RWPE2 (cell line): ENCODE results near the gene VN1R5.

Experiments used
- ATAC-seq: fragments of 200-7000 bp; cut with Tn5 transposase; 3 replicates; pipeline ENCODE4 v1.9.1; 2021; ENCODE audit warnings: low read depth
- DNase-seq: peaks from one replicate; pipeline ENCODE4 v3.0.0-alpha.2; 2020; ENCODE audit warnings: low spot score
- H3K27ac ChIP-seq: fragments of 450-650 bp; 2 replicates; pipeline ENCODE4 v1.5.1; 2017; ENCODE audit warnings: mild to moderate bottlenecking; ENCODE audit not compliant: poor library complexity, severe bottlenecking
- H3K27me3 ChIP-seq: fragments of 250-450 bp; sonication (Bioruptor Pico); 2 replicates; pipeline ENCODE4 v1.5.1; 2021; ENCODE audit warnings: mild to moderate bottlenecking, moderate library complexity; ENCODE audit not compliant: insufficient read depth, poor library complexity, severe bottlenecking
- H3K36me3 ChIP-seq: fragments of 250-450 bp; sonication (Bioruptor Pico); 2 replicates; pipeline ENCODE4 v1.5.1; 2020; ENCODE audit warnings: low read depth, mild to moderate bottlenecking, moderate library complexity
- H3K4me1 ChIP-seq: fragments of 250-450 bp; sonication (Bioruptor Pico); 2 replicates; pipeline ENCODE4 v1.5.1; 2021; ENCODE audit warnings: mild to moderate bottlenecking, moderate library complexity; ENCODE audit not compliant: insufficient read depth, poor library complexity, severe bottlenecking
- H3K4me3 ChIP-seq: fragments of 250-450 bp; sonication (Bioruptor Pico); 2 replicates; pipeline ENCODE4 v1.5.1; 2021; ENCODE audit warnings: mild to moderate bottlenecking, moderate library complexity; ENCODE audit not compliant: severe bottlenecking
- H3K9me3 ChIP-seq: fragments of 250-450 bp; sonication (Bioruptor Pico); 2 replicates; pipeline ENCODE4 v1.5.1; 2021; ENCODE audit warnings: mild to moderate bottlenecking, moderate library complexity; ENCODE audit not compliant: severe bottlenecking
- CTCF ChIP-seq: fragments of 450-650 bp; IDR thresholded peaks from one replicate; pipeline ENCODE4 v1.5.1; 2017; ENCODE audit warnings: mild to moderate bottlenecking, moderate library complexity; ENCODE audit not compliant: poor library complexity, severe bottlenecking

Gene VN1R5

DNA sequence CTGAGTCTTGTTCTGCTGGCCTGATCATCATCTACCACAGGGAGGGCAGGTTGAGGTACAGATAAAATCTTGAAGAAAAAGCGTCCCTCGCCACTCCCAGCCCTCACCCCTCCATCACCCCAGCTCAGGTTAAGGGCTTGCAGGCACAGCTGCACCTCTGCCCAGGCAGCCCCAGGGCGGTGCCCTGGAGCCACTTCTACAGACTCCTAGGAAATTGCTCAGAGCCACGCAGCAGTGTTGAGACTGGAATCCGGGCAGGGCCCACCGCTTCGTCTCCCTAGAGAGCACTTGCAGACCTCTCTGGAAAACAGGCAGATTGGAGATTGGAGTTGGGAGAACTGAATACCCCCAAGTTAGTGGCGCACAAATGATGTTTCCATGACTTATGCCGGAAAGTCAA is 35.3 kb downstream of the VN1R5 start:
- no peak for ATAC-seq
- Histone ChIP-seq H3K4me1 (no peaks in the 10 kb centered on the region), H3K27me3 (no peaks in the 10 kb centered on the region), H3K27ac (no peak overlapping the region), H3K9me3 (no peaks in the 10 kb centered on the region), H3K4me3 (no peak overlapping the region), H3K36me3 (no peaks in the 10 kb centered on the region)
- TF ChIP-seq CTCF, result no peak
- no peak for DNase-seq

DNA sequence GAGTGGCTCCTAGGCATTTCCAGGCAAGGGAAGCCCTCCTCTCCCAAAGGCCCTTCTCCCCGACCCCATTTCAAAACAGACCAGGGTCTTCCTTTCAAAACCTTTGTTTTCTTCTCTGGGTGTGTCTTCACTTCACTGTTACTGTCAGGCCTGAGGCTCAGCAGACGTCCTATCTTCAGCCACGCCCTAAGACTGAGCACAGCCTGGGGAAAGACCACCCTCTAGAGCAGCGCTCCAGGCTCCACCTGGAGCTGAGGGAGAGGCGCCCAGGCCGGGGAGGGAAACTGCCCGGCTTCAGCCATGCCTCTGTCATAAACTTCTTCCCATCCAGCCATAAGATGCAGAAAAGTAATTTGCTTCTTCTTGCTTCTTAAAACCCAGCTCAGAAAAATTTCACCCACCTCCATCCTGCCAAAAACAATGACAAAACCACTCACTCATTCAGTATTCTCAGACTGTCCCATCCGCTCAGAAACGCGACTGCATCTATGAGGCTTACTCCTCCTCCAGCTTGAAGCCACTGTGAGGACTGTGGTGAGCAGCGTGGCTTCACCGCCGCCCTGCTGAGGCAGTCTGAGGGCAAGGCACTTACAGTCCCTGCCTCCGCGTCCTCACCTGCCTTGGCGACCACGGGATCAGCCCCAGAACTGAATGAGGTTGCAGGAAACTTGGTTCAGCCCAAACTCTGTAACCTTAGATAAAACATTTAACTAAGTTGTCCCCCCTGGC is 36.1 kb downstream of the VN1R5 start:
- H3K4me1 ChIP-seq, result no peaks in the 10 kb centered on the region
- DNase-seq (no peak), ATAC-seq (no peak)
- H3K4me3 ChIP-seq, result no peak overlapping the region
- no peaks in the 10 kb centered on the region for H3K9me3 ChIP-seq
- no peak overlapping the region for H3K27ac ChIP-seq
- no peak for TF ChIP-seq CTCF
- no peaks in the 10 kb centered on the region for H3K27me3 ChIP-seq
- no peaks in the 10 kb centered on the region for H3K36me3 ChIP-seq

DNA sequence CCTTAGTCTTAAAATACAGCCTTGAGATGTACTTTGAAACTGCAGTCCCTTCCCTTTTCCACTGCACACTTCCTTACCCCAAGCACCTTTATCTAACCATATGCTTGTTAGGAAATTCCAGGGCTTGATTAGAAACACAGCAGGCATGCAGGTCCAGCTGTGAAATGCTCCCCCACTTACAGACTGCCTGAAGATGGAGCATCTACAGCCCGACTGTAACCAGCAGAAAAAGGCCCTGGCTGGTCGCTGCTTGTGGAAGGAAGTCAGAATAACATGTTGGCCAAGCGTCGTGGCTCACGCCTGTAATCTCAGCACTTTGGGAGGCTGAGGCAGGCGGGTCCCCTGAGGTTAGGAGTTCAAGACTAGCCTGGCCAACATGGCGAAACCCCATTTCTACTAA is 37.2 kb downstream of the VN1R5 start:
- TF ChIP-seq CTCF, result no peak
- DNase-seq (no peak), ATAC-seq (no peak)
- Histone ChIP-seq H3K4me3 (no peak overlapping the region), H3K27ac (no peak overlapping the region), H3K36me3 (no peaks in the 10 kb centered on the region), H3K9me3 (no peaks in the 10 kb centered on the region), H3K27me3 (no peaks in the 10 kb centered on the region), H3K4me1 (no peaks in the 10 kb centered on the region)

- no peak for TF ChIP-seq CTCF
- ATAC-seq (peak; percentile 74), DNase-seq (no peak)
- H3K36me3 ChIP-seq, result no peaks in the 10 kb centered on the region
- H3K9me3 ChIP-seq, result no peaks in the 10 kb centered on the region
- H3K4me1 ChIP-seq, result no peaks in the 10 kb centered on the region
- no peak overlapping the region for H3K4me3 ChIP-seq
- H3K27ac ChIP-seq, result no peak overlapping the region
- no peaks in the 10 kb centered on the region for H3K27me3 ChIP-seq
Observed at GRCh38 chr1:247294282-247294681, 38.4 kb downstream of the VN1R5 start.

- ATAC-seq, result no peak
- no peak for DNase-seq
- no peak for TF ChIP-seq CTCF
- no peaks in the 10 kb centered on the region for H3K27me3 ChIP-seq
- no peak overlapping the region for H3K27ac ChIP-seq
- no peaks in the 10 kb centered on the region for H3K4me1 ChIP-seq
- H3K4me3 ChIP-seq, result no peak overlapping the region
- no peaks in the 10 kb centered on the region for H3K9me3 ChIP-seq
- H3K36me3 ChIP-seq, result no peaks in the 10 kb centered on the region
Observed at GRCh38 chr1:247295274-247295684, 39.4 kb downstream of the VN1R5 start.
